Measurements from ENCODE around the gene CCL18.
"Not testable (repeated sequence)": the region's sequence is repeated elsewhere in the genome, so short reads cannot be mapped to it uniquely, and the experiment has no call there.

The CCL18 gene

GRCh38 chr17:36089888-36090836 is 26.1 kb downstream of the CCL18 start, which contains the start of gene CCL3:
Gene CCL3, minus strand, starts transcription at chr17:36090143. Its CDS starts 85 bp downstream, at chr17:36090058.
- no peak for DNase-seq (ENCODE audit: extremely low spot score)
- TF ChIP-seq FOXM1 (IDR thresholded peaks at IDR 0.05; ENCODE audit: borderline replicate concordance): no peak
- TF ChIP-seq LEF1 (IDR thresholded peaks at IDR 0.05; ENCODE audit: borderline replicate concordance): no peak
- no peak for TF ChIP-seq CTBP1 (IDR thresholded peaks at IDR 0.05; ENCODE audit: borderline replicate concordance)
- no peak for TF ChIP-seq TARDBP (IDR thresholded peaks at IDR 0.05)
- no peak for TF ChIP-seq ARNT (IDR thresholded peaks at IDR 0.05)
- no peak for TF ChIP-seq ELF4 (IDR thresholded peaks at IDR 0.05)
- no peak for TF ChIP-seq PKNOX1 (IDR thresholded peaks at IDR 0.05)
- no peak for TF ChIP-seq SP1 (IDR thresholded peaks at IDR 0.05)
- TF ChIP-seq BHLHE40 (IDR thresholded peaks at IDR 0.05; ENCODE audit: borderline replicate concordance): no peak
- TF ChIP-seq HDGF (IDR thresholded peaks at IDR 0.05; ENCODE audit: borderline replicate concordance): no peak
- no peak for TF ChIP-seq ZNF384 (IDR thresholded peaks at IDR 0.05)
- no peak for TF ChIP-seq L3MBTL2 (conservative IDR thresholded peaks at IDR 0.05)
- no peak for TF ChIP-seq FOXK2 (IDR thresholded peaks at IDR 0.05)
- ChIA-PET CTCF (interaction anchor here (0.8 to 1.0 kb wide), 2 partner anchors 58 to 121 kb away, joined by 3 read pairs; no protein-coding TSS in a partner anchor), POLR2A (no interaction called here)

- ChIA-PET POLR2A (no interaction called here), CTCF (no interaction called here)
- no peak for TF ChIP-seq NFRKB (IDR thresholded peaks at IDR 0.05)
- no peak for TF ChIP-seq FOXK2 (IDR thresholded peaks at IDR 0.05)
- TF ChIP-seq L3MBTL2 (conservative IDR thresholded peaks at IDR 0.05): no peak
- TF ChIP-seq LEF1 (IDR thresholded peaks at IDR 0.05; ENCODE audit: borderline replicate concordance): no peak
- no peak for TF ChIP-seq FOXM1 (IDR thresholded peaks at IDR 0.05; ENCODE audit: borderline replicate concordance)
- TF ChIP-seq ELF4 (IDR thresholded peaks at IDR 0.05): no peak
- no peak for TF ChIP-seq CTBP1 (IDR thresholded peaks at IDR 0.05; ENCODE audit: borderline replicate concordance)
- no peak for TF ChIP-seq ARNT (IDR thresholded peaks at IDR 0.05)
- no peak for TF ChIP-seq SP1 (IDR thresholded peaks at IDR 0.05)
- no peak for TF ChIP-seq TARDBP (IDR thresholded peaks at IDR 0.05)
- TF ChIP-seq SUZ12 (IDR thresholded peaks at IDR 0.05): no peak
- no peak for TF ChIP-seq ZNF384 (IDR thresholded peaks at IDR 0.05)
- TF ChIP-seq HDGF (IDR thresholded peaks at IDR 0.05; ENCODE audit: borderline replicate concordance): no peak
- no peak for TF ChIP-seq PKNOX1 (IDR thresholded peaks at IDR 0.05)
- no peak for TF ChIP-seq BHLHE40 (IDR thresholded peaks at IDR 0.05; ENCODE audit: borderline replicate concordance)
- no peak for TF ChIP-seq FOXA1 (IDR thresholded peaks at IDR 0.05)
- DNase-seq (ENCODE audit: extremely low spot score): no peak
Measured at GRCh38 chr17:36092230-36092629, 28.2 kb downstream of the CCL18 start.

- CTCF ChIA-PET: interaction anchor here (0.6 kb wide), 1 partner anchor 1793 kb away, joined by 3 read pairs; no protein-coding TSS in a partner anchor
- POLR2A ChIA-PET; DNase-seq (ENCODE audit: extremely low spot score): not testable (repeated sequence)
Measured at GRCh38 chr17:36092715-36093114, 28.6 kb downstream of the CCL18 start.

- ChIA-PET CTCF (no interaction called here), POLR2A (no interaction called here)
- no peak for DNase-seq (ENCODE audit: extremely low spot score)
- no peak for TF ChIP-seq ZNF384 (IDR thresholded peaks at IDR 0.05)
- TF ChIP-seq BHLHE40 (IDR thresholded peaks at IDR 0.05; ENCODE audit: borderline replicate concordance): no peak
- TF ChIP-seq CTBP1 (IDR thresholded peaks at IDR 0.05; ENCODE audit: borderline replicate concordance): no peak
- no peak for TF ChIP-seq HDGF (IDR thresholded peaks at IDR 0.05; ENCODE audit: borderline replicate concordance)
- TF ChIP-seq TARDBP (IDR thresholded peaks at IDR 0.05): no peak
- TF ChIP-seq ARNT (IDR thresholded peaks at IDR 0.05): no peak
- no peak for TF ChIP-seq FOXK2 (IDR thresholded peaks at IDR 0.05)
- no peak for TF ChIP-seq ELF4 (IDR thresholded peaks at IDR 0.05)
- TF ChIP-seq FOXA1 (IDR thresholded peaks at IDR 0.05): no peak
- TF ChIP-seq NFRKB (IDR thresholded peaks at IDR 0.05): no peak
- no peak for TF ChIP-seq L3MBTL2 (conservative IDR thresholded peaks at IDR 0.05)
- TF ChIP-seq SP1 (IDR thresholded peaks at IDR 0.05): no peak
- TF ChIP-seq SUZ12 (IDR thresholded peaks at IDR 0.05): no peak
- no peak for TF ChIP-seq FOXM1 (IDR thresholded peaks at IDR 0.05; ENCODE audit: borderline replicate concordance)
- no peak for TF ChIP-seq PKNOX1 (IDR thresholded peaks at IDR 0.05)
- no peak for TF ChIP-seq LEF1 (IDR thresholded peaks at IDR 0.05; ENCODE audit: borderline replicate concordance)
Measured at GRCh38 chr17:36094232-36094631, 30.2 kb downstream of the CCL18 start.

- CTCF ChIA-PET: no interaction called here
- TF ChIP-seq PKNOX1 (IDR thresholded peaks at IDR 0.05) (no peak), TARDBP (IDR thresholded peaks at IDR 0.05) (no peak), HDGF (IDR thresholded peaks at IDR 0.05; ENCODE audit: borderline replicate concordance) (no peak), FOXK2 (IDR thresholded peaks at IDR 0.05) (no peak), ZNF384 (IDR thresholded peaks at IDR 0.05) (no peak), FOXA1 (IDR thresholded peaks at IDR 0.05) (no peak), CTBP1 (IDR thresholded peaks at IDR 0.05; ENCODE audit: borderline replicate concordance) (no peak), ARNT (IDR thresholded peaks at IDR 0.05) (no peak), BHLHE40 (IDR thresholded peaks at IDR 0.05; ENCODE audit: borderline replicate concordance) (no peak), NFRKB (IDR thresholded peaks at IDR 0.05) (no peak), ELF4 (IDR thresholded peaks at IDR 0.05) (no peak), SUZ12 (IDR thresholded peaks at IDR 0.05) (no peak), LEF1 (IDR thresholded peaks at IDR 0.05; ENCODE audit: borderline replicate concordance) (no peak), SP1 (IDR thresholded peaks at IDR 0.05) (no peak), L3MBTL2 (conservative IDR thresholded peaks at IDR 0.05) (no peak), FOXM1 (IDR thresholded peaks at IDR 0.05; ENCODE audit: borderline replicate concordance) (no peak)
- POLR2A ChIA-PET: no interaction called here
- DNase-seq (ENCODE audit: extremely low spot score): no peak
Measured at GRCh38 chr17:36094746-36095145, 30.7 kb downstream of the CCL18 start.

Data from HEK293T (cell line).